IPS DF 4.7 (cell line): Measurements from ENCODE around the gene ASNSD1.

Experiments used
- DNase-seq: peaks from one replicate; pipeline ENCODE4 v3.0.0-alpha.2; 2013; ENCODE audit warnings: low spot score; ENCODE audit errors: extremely low read depth

ASNSD1 gene

DNA sequence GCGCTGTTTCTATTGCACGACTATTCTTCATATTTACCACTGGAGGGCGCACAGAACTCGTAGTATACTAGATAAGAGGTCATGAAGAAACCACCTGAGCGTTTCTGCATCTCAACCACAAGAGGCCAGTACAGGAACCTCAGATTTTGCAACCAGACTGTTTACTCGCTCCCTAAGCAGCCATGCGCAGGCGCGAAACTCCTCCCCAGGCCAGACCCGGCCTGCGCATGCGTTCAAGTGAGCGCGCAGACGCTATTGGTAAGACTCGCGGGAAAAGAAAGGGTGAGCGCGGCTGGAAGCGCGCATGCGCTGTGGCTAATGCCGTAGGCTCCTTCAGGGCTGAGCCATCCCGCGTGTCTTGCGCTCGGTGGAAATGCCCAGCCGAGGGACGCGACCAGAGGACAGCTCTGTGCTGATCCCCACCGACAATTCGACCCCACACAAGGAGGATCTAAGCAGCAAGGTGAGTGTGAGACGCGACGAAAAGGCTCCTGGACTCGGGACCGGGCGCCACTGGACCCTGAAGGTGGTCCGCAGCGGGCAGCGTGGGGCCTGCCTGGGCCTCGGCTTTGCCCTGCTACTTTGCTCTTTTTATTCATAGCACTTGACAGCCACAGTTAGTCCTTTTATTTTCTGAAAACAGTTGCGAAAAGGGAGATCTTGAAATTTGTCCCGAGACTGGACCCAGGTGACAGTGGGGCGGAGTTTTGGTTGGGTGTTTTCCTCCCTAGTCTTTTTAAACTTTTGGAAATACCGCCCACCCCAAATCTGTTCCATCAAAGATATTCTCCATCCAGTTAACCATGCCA lies at the start of gene ASNSD1:
Gene ASNSD1 (plus strand): TSS at position 312 of the 809 bp plus-strand sequence. CDS start 4,674 bp downstream, outside the sequence.
- DNase-seq, result peak; percentile 98

GRCh38 chr2:189613077-189613636 lies 48.1 kb upstream of the ASNSD1 start:
- no peak for DNase-seq

DNA sequence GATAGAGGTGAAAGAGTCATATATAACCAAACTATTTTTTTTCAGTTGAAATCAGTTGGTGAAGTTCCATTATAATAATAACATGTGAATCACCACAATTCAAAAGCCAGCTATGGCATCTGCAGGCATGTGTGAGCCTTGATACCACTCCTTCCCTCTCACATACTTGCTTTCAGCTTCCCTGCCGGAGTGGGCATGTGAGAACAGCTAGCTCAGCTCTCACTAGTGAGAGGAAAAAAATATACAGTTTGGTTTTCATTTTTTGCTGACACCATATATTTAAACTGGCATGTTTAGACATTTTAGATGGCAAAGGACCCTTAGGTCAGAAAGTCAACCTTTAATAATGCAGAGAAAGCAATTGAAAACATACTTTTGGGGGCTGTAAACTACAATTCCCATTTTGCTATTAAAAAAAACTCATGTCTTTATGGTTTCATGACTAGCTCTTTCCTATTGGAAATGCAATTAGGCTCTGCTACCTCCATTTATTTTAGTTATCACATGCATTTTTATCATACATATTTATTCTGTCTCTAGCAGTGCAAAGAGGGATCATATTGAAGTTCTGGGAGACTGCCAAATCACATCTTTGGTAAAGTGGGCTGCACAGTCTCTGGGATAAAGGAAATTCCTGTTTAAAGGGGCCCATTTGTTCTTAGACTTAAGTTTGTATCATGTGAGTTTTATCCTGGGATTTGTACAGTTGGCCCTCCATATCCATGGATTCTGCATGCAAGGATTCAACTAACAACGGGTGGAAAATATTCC lies 47.4 kb upstream of the ASNSD1 start:
- no peak for DNase-seq

- no peak for DNase-seq
These were observed 46.7 kb upstream of the ASNSD1 start for GRCh38 chr2:189614585-189614984.

- no peak for DNase-seq
These were observed 43.1 kb upstream of the ASNSD1 start for GRCh38 chr2:189618197-189618596.

DNA sequence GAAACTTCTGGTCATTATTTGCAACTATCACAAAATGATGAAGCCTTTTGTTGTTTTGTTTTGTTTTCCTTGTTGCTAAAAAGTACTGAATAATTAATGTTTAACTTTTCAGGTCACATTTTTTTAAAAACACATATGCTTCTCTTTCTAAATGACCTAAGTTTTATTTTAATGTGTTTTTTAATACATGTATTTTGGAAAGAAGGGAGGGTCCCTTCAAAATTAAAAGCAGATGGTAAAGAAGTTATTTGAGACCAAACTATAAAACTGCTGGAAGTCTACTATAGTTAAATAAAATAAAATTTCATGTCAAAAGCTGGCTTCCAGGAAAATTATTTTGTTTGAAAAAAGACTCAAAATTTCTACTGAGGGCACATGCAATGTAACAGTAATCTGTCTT lies 39.5 kb upstream of the ASNSD1 start:
- DNase-seq, result no peak

- no peak for DNase-seq
These were observed 38.2 kb upstream of the ASNSD1 start for GRCh38 chr2:189623049-189623448.

GRCh38 chr2:189624648-189625355 lies 36.5 kb upstream of the ASNSD1 start:
- no peak for DNase-seq

GRCh38 chr2:189625636-189626035 lies 35.6 kb upstream of the ASNSD1 start:
- DNase-seq, result no peak

GRCh38 chr2:189627789-189628188 lies 33.5 kb upstream of the ASNSD1 start:
- DNase-seq, result no peak

DNA sequence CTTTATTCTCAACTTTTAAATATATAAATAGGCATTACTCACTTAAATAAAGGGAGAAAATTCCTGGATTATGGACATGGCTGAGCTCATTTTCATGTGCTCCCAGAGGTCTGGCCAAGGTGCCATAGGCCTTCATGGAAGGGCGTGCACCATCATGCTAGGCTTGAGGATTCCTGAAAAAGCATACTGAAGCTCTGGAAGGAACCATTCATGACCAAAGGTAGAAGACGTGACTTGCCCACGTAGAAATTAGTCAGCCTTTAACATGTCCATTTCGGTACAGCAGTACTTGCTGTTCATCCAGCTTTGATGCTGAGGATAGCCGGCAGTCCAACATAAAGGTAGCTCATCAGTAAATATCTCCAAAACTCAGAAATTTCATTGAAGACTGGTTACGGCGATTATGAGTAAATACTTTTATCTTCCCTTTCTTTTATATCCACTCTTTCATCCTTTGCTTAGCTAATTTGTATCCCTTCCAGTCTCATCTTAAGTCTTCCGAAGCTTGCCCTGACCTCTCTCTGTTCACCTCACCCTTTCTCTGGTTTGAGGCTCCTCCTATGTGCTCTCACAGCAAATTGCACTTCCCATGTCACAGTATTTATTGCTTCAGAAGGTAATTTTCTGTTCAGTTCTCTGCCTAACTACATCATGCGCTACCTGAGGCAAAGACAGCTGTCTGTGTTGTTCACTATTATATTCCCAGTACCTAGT lies 32.3 kb upstream of the ASNSD1 start:
- DNase-seq, result no peak

DNA sequence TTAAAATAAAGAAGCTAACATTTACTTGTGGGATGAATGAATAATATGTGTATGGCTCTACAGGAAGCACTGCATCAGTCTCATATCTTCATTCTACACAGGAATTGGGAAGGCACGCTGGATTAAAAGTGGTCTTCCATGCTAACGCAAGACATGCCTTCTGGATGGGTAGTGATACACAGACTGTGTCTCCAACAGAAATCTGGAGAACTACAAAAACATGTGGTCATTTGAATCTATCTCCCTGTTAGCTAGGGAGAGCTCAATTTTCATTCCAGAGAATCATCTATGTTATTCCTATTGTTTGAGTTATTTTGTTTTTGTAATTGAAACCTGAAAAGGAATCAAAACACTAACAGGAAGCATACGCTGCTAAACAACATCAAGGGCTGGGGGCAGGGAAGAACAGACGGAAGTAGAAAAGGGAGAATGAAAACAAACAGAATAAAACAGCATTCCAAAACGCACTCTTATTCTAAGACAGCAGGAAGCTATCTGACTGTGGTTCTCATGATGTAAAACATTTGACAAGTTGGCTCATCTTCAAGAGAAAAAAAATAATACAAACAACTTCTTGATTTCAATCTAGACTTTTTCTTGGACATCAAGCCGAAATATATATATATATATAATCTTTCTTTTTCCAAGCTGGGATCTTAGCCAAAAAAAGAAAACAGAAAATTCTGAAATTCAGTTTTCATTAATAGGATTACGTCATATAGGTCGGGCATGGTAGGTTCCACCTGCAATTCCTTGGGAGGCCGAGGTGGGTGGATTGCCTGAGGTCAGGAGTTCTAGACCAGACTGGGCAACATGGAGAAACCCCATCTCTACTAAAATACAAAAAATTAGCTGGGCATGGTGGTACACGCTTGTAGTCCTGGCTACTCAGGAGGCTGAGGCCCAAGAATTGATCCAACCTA lies 31.5 kb upstream of the ASNSD1 start:
- DNase-seq, result no peak

DNA sequence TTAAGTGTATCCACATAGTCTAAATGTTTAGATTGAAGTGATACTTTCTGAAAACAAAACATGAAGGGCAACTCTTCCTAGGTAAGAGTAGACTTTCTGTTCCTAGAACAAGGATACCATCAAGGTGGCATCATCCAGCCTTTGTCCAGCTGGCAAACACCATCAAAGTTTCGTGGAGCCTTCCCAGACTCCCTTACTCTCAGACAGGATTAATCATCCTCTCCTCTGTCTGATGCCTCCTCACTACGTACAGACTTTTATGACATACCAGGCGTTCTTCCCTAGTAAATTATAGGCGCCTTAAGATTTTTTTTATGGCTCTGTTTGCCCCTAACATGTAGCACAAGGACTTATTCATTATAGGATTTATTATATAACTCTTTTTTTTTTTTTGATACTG lies 29.4 kb upstream of the ASNSD1 start:
- no peak for DNase-seq

DNA sequence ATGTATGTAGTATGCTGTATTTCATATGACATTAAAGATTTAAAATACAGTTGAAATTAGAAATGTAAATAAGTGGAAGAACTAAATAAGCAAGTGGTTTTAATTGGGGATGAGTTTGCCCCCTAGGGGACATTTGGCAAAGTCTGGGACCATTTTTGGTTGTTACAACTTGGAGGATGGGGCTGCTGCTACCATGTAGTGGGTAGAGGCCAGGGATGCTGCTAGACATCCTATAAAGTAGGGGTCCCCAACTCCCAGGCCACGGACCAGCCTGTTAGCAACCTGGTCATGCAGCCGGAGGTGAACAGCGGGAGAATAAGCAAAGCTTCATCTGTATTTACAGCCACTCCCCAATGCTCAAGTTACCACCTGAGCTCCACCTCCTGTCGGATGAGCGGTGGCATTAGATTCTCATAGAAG lies 27.9 kb upstream of the ASNSD1 start:
- DNase-seq, result no peak

GRCh38 chr2:189635353-189635752 lies 25.9 kb upstream of the ASNSD1 start:
- no peak for DNase-seq

DNA sequence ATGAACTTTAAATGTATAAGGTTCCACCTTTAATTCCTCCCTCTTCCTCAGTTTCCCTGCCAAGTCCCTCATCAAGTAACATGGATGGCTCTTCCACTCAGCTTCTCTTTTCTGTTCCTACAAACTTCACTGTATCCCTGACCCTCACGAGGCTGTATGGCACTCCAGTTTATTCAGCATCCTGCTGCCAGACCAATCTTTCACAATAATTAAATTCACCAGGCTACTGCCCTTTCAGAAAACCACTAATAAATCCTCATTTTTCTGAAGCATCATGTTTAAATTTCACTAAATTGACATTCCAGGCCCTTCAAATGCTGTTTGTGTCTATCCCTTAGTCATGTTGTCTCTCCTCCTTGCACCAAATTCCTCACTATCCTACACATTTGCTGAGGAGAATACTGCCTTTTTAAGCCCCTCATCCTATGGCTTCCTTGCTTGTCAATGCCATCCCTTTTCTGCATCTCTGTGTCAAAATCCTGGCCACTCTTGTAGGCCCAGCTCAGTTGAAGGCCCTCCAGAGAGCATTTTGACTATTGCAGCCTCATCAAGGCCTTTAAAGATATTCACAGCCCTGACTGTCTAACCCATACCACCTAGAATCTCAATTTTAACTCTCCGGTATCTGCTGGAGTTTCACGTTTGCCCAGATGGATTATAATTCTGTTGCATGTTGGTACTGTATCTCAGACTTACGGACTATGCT lies 22.8 kb upstream of the ASNSD1 start:
- no peak for DNase-seq

DNA sequence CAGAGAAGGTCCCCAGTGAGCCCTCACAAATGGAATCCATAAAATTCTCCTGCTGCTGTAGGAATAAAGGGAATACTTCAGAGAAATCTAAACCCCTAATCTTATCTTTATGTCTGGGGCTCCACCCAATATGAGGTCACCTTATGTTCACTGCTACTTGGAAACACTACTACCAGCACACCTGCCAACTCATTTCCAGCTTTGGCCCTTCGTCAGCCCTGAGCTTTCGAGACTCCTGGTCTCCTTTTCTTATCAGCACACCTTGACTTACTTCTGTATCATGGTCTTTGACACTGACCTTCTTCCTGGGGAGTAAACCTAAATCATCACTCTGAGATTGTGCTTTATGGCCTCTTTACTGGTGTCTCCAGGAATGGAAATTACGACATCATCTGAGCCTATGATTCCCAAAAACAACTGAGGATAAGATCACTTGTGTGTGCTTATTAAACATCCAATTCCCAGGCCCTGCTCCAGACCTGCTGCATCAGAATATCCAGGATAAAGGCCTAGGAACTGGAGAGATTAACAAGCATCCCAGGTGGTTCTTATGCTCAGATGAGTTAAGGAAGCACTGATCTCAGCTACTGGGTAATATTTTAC lies 22.2 kb upstream of the ASNSD1 start:
- no peak for DNase-seq

GRCh38 chr2:189641002-189641401 lies 20.3 kb upstream of the ASNSD1 start:
- DNase-seq, result no peak

- no peak for DNase-seq
These were observed 19.7 kb upstream of the ASNSD1 start for GRCh38 chr2:189641590-189641989.
